ENCODE results near the gene TRABD2B.

Gene TRABD2B

GRCh38 chr1:47947531-47947930 is 49.7 kb downstream of the TRABD2B start:
- in situ Hi-C loops (cut with HindIII; ENCODE audit: low pct_unique_long_range_greater_than_20kb, low sequenced_read_pairs): no loop called here

GRCh38 chr1:47944561-47944960 is 52.6 kb downstream of the TRABD2B start:
- no peak for TF ChIP-seq JUND (IDR thresholded peaks at IDR 0.05; ENCODE audit: low read depth)
- no peak for DNase-seq (ENCODE audit: low read depth in 1 of 2, low spot score in 1 of 2)
- in situ Hi-C loops (cut with HindIII; ENCODE audit: low pct_unique_long_range_greater_than_20kb, low sequenced_read_pairs): no loop called here

More at GRCh38 chr1:47947531-47947930, 49.7 kb downstream of the TRABD2B start:
- TF ChIP-seq JUND (IDR thresholded peaks at IDR 0.05; ENCODE audit: low read depth): no peak
- DNase-seq (ENCODE audit: low read depth in 1 of 2, low spot score in 1 of 2): no peak

- no peak for DNase-seq (ENCODE audit: low read depth in 1 of 2, low spot score in 1 of 2)
- TF ChIP-seq JUND (IDR thresholded peaks at IDR 0.05; ENCODE audit: low read depth): no peak
- in situ Hi-C loops (cut with HindIII; ENCODE audit: low pct_unique_long_range_greater_than_20kb, low sequenced_read_pairs): no loop called here
Measured at GRCh38 chr1:47942240-47942629, 55.0 kb downstream of the TRABD2B start.

GRCh38 chr1:47941609-47942239 is 55.5 kb downstream of the TRABD2B start:
- TF ChIP-seq JUND (IDR thresholded peaks at IDR 0.05; ENCODE audit: low read depth): no peak
- peak in 1 of 2 experiments; percentile 24 for DNase-seq (ENCODE audit: low read depth in 1 of 2, low spot score in 1 of 2)
- in situ Hi-C loops (cut with HindIII; ENCODE audit: low pct_unique_long_range_greater_than_20kb, low sequenced_read_pairs): no loop called here

GRCh38 chr1:47940779-47941178 is 56.4 kb downstream of the TRABD2B start:
- TF ChIP-seq JUND (IDR thresholded peaks at IDR 0.05; ENCODE audit: low read depth): no peak
- in situ Hi-C loops (cut with HindIII; ENCODE audit: low pct_unique_long_range_greater_than_20kb, low sequenced_read_pairs): no loop called here
- no peak for DNase-seq (ENCODE audit: low read depth in 1 of 2, low spot score in 1 of 2)

- in situ Hi-C loops (cut with HindIII; ENCODE audit: low pct_unique_long_range_greater_than_20kb, low sequenced_read_pairs): no loop called here
- no peak for DNase-seq (ENCODE audit: low read depth in 1 of 2, low spot score in 1 of 2)
Measured at GRCh38 chr1:47940326-47940725, 56.9 kb downstream of the TRABD2B start.

GRCh38 chr1:47938520-47938919 is 58.7 kb downstream of the TRABD2B start:
- TF ChIP-seq JUND (IDR thresholded peaks at IDR 0.05; ENCODE audit: low read depth): no peak
- in situ Hi-C loops (cut with HindIII; ENCODE audit: low pct_unique_long_range_greater_than_20kb, low sequenced_read_pairs): no loop called here
- no peak for DNase-seq (ENCODE audit: low read depth in 1 of 2, low spot score in 1 of 2)

More at GRCh38 chr1:47940326-47940725, 56.9 kb downstream of the TRABD2B start:
- no peak for TF ChIP-seq JUND (IDR thresholded peaks at IDR 0.05; ENCODE audit: low read depth)

- DNase-seq (ENCODE audit: low read depth in 1 of 2, low spot score in 1 of 2): no peak
- in situ Hi-C loops (cut with HindIII; ENCODE audit: low pct_unique_long_range_greater_than_20kb, low sequenced_read_pairs): no loop called here
- TF ChIP-seq JUND (IDR thresholded peaks at IDR 0.05; ENCODE audit: low read depth): no peak
Measured at GRCh38 chr1:47937586-47938254, 59.5 kb downstream of the TRABD2B start.

- in situ Hi-C loops (cut with HindIII; ENCODE audit: low pct_unique_long_range_greater_than_20kb, low sequenced_read_pairs): no loop called here
- no peak for DNase-seq (ENCODE audit: low read depth in 1 of 2, low spot score in 1 of 2)
- no peak for TF ChIP-seq JUND (IDR thresholded peaks at IDR 0.05; ENCODE audit: low read depth)
Measured at GRCh38 chr1:47936916-47937551, 60.2 kb downstream of the TRABD2B start.

- DNase-seq (ENCODE audit: low read depth in 1 of 2, low spot score in 1 of 2): no peak
- no peak for TF ChIP-seq JUND (IDR thresholded peaks at IDR 0.05; ENCODE audit: low read depth)
- in situ Hi-C loops (cut with HindIII; ENCODE audit: low pct_unique_long_range_greater_than_20kb, low sequenced_read_pairs): no loop called here
Measured at GRCh38 chr1:47935856-47936255, 61.3 kb downstream of the TRABD2B start.

GRCh38 chr1:47935163-47935562 is 62.0 kb downstream of the TRABD2B start:
- in situ Hi-C loops (cut with HindIII; ENCODE audit: low pct_unique_long_range_greater_than_20kb, low sequenced_read_pairs): no loop called here
- DNase-seq (ENCODE audit: low read depth in 1 of 2, low spot score in 1 of 2): no peak
- no peak for TF ChIP-seq JUND (IDR thresholded peaks at IDR 0.05; ENCODE audit: low read depth)

GRCh38 chr1:47934243-47934805 is 62.9 kb downstream of the TRABD2B start:
- in situ Hi-C loops (cut with HindIII; ENCODE audit: low pct_unique_long_range_greater_than_20kb, low sequenced_read_pairs): no loop called here
- no peak for DNase-seq (ENCODE audit: low read depth in 1 of 2, low spot score in 1 of 2)

GRCh38 chr1:47932743-47933142 is 64.4 kb downstream of the TRABD2B start:
- in situ Hi-C loops (cut with HindIII; ENCODE audit: low pct_unique_long_range_greater_than_20kb, low sequenced_read_pairs): no loop called here
- TF ChIP-seq JUND (IDR thresholded peaks at IDR 0.05; ENCODE audit: low read depth): no peak
- no peak for DNase-seq (ENCODE audit: low read depth in 1 of 2, low spot score in 1 of 2)

More at GRCh38 chr1:47934243-47934805, 62.9 kb downstream of the TRABD2B start:
- TF ChIP-seq JUND (IDR thresholded peaks at IDR 0.05; ENCODE audit: low read depth): no peak
